GM19455 (cell line): ENCODE measurements around the gene RGS19.

Experiments used
- ATAC-seq: cut with Tn5 transposase; IDR thresholded peaks from one replicate; pipeline ENCODE4 v1.9.1; 2021; ENCODE audit not compliant: unreplicated experiment

Gene RGS19

GRCh38 chr20:64050261-64051032 is 28.9 kb downstream of the RGS19 start:
- ATAC-seq, result no peak

DNA sequence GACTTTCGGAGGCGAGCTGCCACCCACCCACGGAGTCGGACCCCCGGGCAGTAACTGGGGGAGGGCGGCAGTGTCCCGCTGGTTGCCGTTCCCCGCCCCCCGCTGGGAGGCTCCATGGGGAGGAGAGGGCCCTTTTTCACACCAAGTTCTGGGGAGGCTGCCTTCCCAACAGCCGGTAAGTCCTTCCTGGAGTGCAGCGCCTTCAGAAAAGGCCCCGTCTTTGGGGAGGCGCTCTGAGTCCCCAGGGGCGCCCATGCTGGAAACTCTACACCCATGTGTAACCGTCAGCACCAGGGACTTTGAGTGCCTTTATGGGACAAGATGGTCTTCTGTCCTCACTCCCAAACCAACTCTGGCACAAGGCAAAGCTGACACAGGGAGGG is 29.4 kb downstream of the RGS19 start:
- no peak for ATAC-seq

DNA sequence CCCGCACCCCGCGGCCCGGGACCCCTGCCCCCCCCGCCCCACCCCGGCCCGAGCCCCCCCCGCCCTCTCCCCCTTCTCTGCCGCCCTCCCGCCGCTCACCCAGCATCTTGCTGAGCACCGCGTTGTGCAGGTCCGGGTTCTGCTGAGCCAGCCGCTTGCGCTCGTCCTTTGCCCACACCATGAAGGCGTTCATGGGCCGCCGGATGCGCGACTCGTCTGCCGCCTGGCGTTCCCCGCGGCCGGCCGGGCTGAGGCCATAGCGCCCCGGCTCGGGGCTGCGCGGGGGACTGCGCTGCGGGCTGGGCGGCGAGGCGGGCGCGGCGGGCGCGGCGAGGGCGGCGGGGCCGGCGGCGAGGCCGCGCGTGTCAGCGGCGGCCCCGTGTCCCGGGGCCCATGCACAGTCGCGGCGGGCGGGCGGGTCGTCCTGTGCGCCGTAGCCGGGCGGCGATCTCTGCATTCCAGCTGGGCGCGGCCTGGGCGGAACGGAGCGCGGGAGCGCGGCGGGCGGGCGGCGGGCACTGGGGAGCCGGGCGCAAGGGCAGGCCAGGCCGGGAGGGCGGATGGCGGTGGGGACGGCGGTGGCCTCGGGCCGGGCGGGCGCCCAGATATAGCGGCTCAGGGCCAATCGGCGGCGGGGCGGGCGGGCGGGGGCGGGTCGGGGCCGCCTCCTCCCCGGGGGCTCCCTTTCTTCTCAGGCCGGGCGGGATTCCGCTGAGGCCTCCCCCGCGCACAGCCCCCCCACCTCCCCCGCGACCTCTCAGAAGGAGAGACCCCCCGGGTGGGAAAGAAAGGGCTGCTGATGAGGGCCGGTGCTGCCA is 30.0 kb downstream of the RGS19 start, which contains the start of gene SOX18:
TSS of gene SOX18 (minus strand) at position 580 of the 818 bp plus-strand sequence. CDS start at position 457, 123 bp downstream.
- no peak for ATAC-seq

GRCh38 chr20:64048402-64049044 is 30.8 kb downstream of the RGS19 start:
- no peak for ATAC-seq

DNA sequence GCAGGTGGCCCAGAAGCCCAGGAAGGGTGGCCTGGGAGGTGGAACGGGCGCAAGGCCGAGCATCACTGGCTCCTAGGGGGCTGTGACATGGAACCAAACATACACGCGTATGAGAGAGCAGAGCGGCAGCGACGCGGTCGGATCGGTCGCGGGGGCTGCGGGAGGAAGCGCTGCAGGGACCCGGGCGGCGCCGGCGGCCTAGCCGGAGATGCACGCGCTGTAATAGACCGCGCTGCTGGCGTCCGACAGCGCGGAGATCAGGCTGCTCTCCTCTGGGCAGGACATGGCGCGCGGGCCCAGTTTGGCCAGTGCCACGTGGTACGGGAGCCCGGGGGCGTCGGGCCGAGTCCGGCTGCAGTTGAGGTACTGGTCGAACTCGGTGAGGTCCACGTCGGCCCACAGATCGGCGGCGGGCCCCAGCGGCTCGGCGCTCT is 31.3 kb downstream of the RGS19 start:
- no peak for ATAC-seq

GRCh38 chr20:64047046-64047389 is 32.3 kb downstream of the RGS19 start:
- ATAC-seq, result no peak

DNA sequence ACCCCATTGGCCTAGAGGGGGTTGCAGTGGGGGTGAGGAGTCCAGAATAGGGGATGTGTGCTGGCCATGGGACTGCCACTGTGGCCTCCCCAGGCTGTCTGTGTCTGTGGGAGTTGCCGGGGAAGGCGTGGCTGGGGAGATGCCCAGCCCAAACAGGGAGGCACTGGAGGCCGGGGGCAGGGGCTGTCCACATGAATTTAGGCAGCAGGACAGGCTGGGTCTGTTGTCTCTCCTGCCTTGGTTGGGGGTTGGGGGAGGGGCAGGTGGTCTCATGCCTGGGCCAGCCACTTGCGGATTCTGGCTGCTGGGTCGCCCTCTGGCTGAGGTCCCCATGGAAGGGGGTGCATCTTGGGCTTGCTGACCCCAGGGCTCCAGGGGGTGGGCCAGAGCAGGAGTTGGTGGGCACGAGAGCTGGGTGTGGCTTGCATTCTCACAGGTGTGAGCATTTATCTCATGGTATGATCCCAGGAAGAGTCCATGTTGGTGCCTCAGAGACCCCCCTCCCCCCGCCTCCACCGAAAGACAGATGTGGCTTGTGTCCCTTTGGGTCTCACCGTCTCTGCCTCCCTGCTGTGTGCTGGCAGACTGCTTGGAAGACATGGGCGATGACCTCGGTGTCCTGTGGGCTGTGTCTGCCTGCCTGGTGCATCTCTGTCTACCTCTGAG is 33.8 kb downstream of the RGS19 start:
- ATAC-seq, result no peak

DNA sequence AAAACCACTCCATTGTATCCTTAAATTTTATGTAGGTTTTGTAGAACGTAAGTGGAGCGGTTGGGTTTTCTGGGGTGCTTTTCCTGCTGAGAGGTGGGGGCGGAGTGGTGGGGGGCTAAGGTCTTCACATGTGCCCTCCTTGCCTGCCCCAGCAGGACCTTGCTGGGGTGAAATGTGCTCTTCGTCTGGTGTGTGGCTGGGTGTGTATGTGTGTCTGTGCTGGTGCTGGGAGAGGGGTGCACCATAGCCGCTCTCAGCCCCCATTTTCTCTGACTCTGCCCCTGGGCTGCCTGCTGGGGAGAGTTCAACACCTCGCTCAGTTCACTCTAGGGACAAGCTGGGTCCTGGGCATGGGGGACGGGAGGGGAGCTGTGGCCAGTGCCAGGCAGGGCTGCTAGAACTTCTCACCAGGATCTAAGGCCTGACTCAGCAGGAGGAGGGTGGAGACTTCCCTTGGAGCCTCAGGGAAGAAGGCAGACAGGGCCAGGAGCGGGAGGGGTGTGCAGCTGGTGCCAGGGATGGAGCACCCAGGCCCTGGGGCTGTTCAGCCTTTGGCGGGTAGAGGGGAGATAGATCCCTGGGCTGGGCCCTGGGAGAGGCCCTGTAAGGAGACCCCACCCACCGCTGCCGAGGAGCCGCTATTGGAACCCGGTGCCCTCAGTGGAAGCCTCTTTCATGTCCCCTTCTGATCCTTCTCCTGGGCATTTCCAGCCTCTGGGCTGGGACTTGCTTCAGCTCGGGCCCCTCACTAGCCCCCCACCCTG is 34.7 kb downstream of the RGS19 start:
- ATAC-seq, result no peak

DNA sequence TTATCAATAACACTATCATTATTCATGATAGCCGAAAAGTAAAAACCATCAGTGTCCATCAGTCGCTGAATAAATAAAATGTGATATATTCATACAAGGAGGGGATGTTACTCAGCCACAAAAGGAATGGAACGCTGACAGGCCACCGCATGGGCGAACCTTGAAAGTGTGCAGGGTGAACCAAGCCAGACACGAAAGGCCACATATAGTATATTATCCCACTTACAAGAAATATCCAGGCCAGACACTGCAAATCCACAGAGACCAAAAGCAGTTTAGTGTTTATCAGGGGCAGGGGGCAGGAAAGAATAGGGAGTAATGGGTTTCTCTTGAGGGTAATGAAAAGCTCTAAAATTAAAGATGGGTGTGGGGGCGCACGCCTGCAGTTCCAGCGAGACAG is 35.5 kb downstream of the RGS19 start:
- ATAC-seq, result no peak

GRCh38 chr20:64042054-64042781 is 37.1 kb downstream of the RGS19 start:
- no peak for ATAC-seq

DNA sequence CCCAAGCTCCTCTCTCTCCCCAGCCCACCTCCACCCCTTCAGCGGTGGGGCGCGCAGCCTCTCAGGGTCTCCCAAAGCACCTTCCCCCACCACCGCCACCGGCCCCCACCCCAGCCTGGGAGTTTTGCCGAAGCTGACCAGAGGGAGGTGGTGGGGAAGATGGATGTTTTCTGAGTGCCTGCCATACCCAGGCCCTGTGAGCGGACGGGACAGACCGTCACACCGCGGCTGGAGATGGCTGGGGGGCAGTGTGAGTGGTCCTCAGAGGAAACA is 37.6 kb downstream of the RGS19 start:
- ATAC-seq, result no peak

- ATAC-seq, result no peak
These were observed 38.1 kb downstream of the RGS19 start for GRCh38 chr20:64041040-64041780.

- ATAC-seq, result no peak
These were observed 38.9 kb downstream of the RGS19 start for GRCh38 chr20:64040231-64041039.

DNA sequence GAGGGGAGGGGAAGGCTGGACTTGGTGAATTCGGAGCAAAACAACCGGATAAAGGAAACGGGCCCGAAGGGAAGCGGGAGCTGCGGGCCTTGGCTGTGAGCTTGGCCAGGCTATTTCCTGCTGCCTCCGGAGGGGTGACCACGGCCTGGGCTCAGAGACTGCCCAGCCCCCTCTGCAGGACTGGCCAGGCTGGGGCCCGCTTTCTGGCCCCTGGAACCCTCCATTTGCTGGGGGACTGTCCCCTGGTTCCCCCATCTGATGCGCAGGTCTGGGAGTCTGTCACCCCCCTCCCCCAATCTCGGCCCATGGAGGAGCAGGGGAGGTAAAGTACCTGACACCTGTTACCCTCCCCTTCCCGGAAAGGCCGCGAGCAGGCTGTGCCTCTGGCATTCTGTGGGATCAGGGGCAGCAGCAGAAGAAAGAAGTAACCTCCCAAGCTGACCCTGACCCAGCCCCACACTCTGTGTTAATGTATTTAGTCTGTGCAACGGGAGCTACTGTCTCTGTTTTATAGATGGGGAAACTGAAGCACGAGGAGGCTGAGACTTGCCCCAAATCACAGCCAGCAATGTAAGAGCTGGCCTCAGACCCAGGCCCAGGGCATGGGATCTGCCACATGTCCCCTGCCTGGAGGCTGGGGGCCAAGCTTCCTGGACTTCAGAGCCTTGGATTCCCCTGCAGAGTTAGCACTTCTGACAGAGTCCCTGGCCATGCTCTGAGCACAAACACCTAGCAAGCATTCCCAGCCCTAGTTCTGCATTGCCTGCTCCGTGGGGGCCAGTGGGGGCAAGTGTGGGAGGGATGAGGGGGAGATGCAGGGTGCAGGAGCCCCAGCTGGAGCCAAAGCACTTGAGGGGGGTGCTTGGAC is 39.8 kb downstream of the RGS19 start:
- ATAC-seq, result no peak

DNA sequence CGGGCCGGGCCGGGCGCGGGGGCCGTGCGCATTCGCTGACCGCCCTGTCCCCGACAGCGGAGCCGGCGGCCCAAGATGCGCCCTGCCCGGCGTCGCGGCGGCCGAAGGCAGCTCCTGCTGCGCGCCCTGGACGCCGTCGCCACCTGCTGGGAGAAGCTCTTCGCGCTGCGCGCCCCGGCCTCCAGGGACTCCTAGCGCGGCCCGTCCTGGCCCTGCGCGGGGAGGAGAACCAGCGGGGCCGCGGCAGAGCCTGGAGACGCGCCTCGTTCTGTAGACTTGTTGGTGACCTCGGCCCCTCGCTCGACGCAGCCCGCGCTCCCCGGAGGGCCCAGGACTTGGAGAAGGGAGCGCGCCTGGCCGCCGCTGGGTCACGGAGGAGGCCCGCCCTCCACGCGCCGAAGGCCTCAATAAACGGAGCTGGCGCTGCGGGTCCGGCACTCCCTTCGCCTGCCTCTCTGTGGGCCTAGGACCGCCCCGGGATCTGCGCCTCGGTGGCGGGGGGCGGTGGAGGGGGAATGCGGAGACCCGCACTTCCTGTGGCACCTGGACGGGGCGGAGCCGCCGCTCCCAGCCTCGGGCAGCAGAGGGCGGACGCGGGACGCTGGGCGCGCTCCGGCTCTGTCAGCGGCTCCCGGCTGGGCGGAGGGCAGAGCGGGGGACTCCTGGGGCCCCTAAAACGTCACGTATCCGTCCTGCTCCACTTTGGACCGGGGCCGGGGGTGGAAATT is 40.6 kb downstream of the RGS19 start:
- peak; percentile 45 for ATAC-seq

GRCh38 chr20:64038224-64038564 is 41.1 kb downstream of the RGS19 start:
- ATAC-seq, result peak; percentile 37
